Measurements from ENCODE around the gene KRTAP6-1.

KRTAP6-1 gene

DNA sequence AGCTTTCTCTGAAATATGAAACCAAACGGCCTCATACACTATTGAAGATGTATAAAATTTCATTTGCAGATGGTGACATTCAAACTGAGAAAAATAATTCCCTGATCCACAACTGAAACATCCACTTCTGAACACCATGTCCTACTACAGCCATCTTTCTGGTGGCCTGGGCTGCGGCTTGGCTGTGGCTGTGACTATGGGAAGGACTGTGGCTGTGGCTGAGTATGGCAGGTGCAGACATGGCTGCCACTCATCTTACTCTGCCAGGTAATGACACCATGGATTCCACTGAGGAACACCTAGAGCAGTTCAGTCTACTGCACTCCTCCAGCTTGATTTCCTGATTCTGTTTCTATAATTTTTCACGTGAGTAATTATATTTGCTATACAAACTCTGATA, 6.8 kb upstream of the KRTAP6-1 start, which contains the start of gene KRTAP20-4:
KRTAP20-4 (plus strand) TSS at position 106 of the 400 bp plus-strand sequence.
- Histone ChIP-seq H3K9me3 (ENCODE audit: severe bottlenecking) (no peaks in the 10 kb centered on the region), H3K4me1 (ENCODE audit: insufficient read depth, poor library complexity, severe bottlenecking) (peaks cover 23% of the 10 kb centered on the region), H3K27ac (ENCODE audit: poor library complexity, severe bottlenecking) (peak within 1 kb of the TSS; percentile 86), H3K36me3 (ENCODE audit: low read depth) (no peaks in the 10 kb centered on the region), H3K27me3 (ENCODE audit: insufficient read depth, poor library complexity, severe bottlenecking) (no peaks in the 10 kb centered on the region), H3K4me3 (ENCODE audit: severe bottlenecking) (no peak within 1 kb of the TSS)
- TF ChIP-seq, protein P1, sequence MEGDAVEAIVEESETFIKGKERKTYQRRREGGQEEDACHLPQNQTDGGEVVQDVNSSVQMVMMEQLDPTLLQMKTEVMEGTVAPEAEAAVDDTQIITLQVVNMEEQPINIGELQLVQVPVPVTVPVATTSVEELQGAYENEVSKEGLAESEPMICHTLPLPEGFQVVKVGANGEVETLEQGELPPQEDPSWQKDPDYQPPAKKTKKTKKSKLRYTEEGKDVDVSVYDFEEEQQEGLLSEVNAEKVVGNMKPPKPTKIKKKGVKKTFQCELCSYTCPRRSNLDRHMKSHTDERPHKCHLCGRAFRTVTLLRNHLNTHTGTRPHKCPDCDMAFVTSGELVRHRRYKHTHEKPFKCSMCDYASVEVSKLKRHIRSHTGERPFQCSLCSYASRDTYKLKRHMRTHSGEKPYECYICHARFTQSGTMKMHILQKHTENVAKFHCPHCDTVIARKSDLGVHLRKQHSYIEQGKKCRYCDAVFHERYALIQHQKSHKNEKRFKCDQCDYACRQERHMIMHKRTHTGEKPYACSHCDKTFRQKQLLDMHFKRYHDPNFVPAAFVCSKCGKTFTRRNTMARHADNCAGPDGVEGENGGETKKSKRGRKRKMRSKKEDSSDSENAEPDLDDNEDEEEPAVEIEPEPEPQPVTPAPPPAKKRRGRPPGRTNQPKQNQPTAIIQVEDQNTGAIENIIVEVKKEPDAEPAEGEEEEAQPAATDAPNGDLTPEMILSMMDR (IDR thresholded peaks at IDR 0.05; ENCODE audit: poor library complexity, severe bottlenecking): no peak
- no peak for ATAC-seq (ENCODE audit: low read depth)
- no peak for DNase-seq (ENCODE audit: low spot score)

DNA sequence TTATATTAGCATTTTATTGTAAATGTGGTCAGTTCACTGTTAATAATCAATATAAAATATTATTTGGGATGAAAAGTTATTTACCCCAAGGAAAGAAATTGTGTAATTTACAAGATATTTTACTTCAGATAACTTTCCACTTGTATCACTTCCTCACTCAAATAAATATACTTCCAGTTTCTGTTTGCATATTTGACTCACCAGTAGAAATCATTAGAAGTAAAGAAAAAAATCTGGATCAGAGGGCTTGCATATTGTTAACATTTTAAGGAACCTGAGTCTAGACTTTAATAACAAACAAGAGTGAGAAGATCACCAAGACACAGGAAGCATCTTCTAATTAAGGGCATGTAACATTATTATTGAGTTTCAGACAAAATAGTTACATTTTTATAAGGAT, 6.3 kb upstream of the KRTAP6-1 start:
- Histone ChIP-seq H3K27me3 (ENCODE audit: insufficient read depth, poor library complexity, severe bottlenecking) (no peaks in the 10 kb centered on the region), H3K9me3 (ENCODE audit: severe bottlenecking) (no peaks in the 10 kb centered on the region), H3K36me3 (ENCODE audit: low read depth) (no peaks in the 10 kb centered on the region), H3K4me1 (ENCODE audit: insufficient read depth, poor library complexity, severe bottlenecking) (peaks cover 23% of the 10 kb centered on the region), H3K4me3 (ENCODE audit: severe bottlenecking) (no peak overlapping the region), H3K27ac (ENCODE audit: poor library complexity, severe bottlenecking) (peak overlapping the region; percentile 86)
- TF ChIP-seq, protein P1 (IDR thresholded peaks at IDR 0.05; ENCODE audit: poor library complexity, severe bottlenecking): no peak
- ATAC-seq (ENCODE audit: low read depth): no peak
- DNase-seq (ENCODE audit: low spot score): no peak

DNA sequence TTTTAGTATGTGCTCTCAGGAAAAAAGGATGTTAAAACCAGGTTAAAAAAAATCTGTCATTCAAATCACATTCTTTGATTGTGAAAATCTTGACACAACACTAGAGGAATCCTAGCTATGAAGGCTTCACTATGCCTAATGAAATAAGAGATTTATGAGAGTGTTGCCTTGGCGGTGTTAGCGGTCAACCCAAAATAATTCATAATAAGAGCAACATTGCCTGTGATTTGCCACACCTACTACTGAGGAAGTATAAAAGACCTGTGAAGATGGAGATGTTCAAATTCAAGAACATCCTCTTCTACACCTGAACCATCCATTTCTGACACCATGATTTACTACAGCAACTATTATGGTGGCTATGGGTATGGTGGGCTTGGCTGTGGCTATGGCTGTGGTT, 2.4 kb upstream of the KRTAP6-1 start, which contains the start of gene KRTAP20-1:
KRTAP20-1 (plus strand) TSS at position 301 of the 400 bp plus-strand sequence; CDS start at position 331, 30 bp downstream.
- ATAC-seq (ENCODE audit: low read depth): no peak
- no peak for DNase-seq (ENCODE audit: low spot score)
- Histone ChIP-seq H3K4me3 (ENCODE audit: severe bottlenecking) (no peak within 1 kb of the TSS), H3K9me3 (ENCODE audit: severe bottlenecking) (no peaks in the 10 kb centered on the region), H3K4me1 (ENCODE audit: insufficient read depth, poor library complexity, severe bottlenecking) (peaks cover 10% of the 10 kb centered on the region), H3K27me3 (ENCODE audit: insufficient read depth, poor library complexity, severe bottlenecking) (no peaks in the 10 kb centered on the region), H3K27ac (ENCODE audit: poor library complexity, severe bottlenecking) (no peak within 1 kb of the TSS), H3K36me3 (ENCODE audit: low read depth) (no peaks in the 10 kb centered on the region)
- TF ChIP-seq, protein P1 (IDR thresholded peaks at IDR 0.05; ENCODE audit: poor library complexity, severe bottlenecking): no peak

DNA sequence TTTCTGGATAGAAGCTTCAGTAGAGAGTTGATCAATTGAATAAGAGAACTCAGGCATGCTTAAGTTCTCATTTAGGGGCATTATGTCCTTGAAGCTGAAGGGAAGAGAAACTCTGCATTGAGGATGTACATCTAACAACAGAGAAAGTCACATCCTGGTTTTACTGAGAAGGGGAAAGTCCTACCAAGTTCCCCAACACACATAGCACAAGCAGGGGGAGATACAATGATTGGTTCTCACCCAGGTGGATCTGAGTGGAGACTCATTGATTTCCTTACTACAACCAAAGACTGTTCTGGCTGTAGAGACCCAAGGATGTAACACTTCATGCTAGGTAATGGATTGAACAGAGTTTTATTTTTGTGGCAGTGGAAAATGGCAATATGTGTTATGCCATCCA, 1.5 kb upstream of the KRTAP6-1 start:
- Histone ChIP-seq H3K4me3 (ENCODE audit: severe bottlenecking) (no peak overlapping the region), H3K27me3 (ENCODE audit: insufficient read depth, poor library complexity, severe bottlenecking) (no peaks in the 10 kb centered on the region), H3K27ac (ENCODE audit: poor library complexity, severe bottlenecking) (no peak overlapping the region), H3K36me3 (ENCODE audit: low read depth) (no peaks in the 10 kb centered on the region), H3K4me1 (ENCODE audit: insufficient read depth, poor library complexity, severe bottlenecking) (peaks cover 6% of the 10 kb centered on the region), H3K9me3 (ENCODE audit: severe bottlenecking) (no peaks in the 10 kb centered on the region)
- TF ChIP-seq, protein P1 (IDR thresholded peaks at IDR 0.05; ENCODE audit: poor library complexity, severe bottlenecking): no peak
- DNase-seq (ENCODE audit: low spot score) (no peak), ATAC-seq (ENCODE audit: low read depth) (no peak)

DNA sequence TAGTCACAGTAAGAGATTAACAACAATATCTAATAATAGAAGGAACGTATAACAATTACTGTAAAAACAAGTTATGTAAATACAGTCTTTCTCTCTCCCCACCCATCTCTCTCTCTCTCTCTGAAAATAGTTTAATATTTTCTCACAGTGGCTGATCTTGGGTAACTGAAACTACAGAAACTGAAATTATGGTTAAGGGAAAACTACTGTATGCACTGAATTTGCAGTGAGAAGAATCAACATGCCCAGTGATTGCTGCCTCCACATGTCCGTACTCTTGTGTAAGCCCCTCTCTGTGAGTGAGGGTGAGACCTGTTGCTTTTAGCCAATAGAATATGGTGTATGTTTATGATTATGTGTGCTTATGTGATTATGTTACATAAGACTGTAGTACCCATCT, 1.6 kb downstream of the KRTAP6-1 start:
- Histone ChIP-seq H3K27ac (ENCODE audit: poor library complexity, severe bottlenecking) (no peak overlapping the region), H3K4me3 (ENCODE audit: severe bottlenecking) (no peak overlapping the region), H3K9me3 (ENCODE audit: severe bottlenecking) (no peaks in the 10 kb centered on the region), H3K4me1 (ENCODE audit: insufficient read depth, poor library complexity, severe bottlenecking) (no peaks in the 10 kb centered on the region), H3K27me3 (ENCODE audit: insufficient read depth, poor library complexity, severe bottlenecking) (no peaks in the 10 kb centered on the region), H3K36me3 (ENCODE audit: low read depth) (no peaks in the 10 kb centered on the region)
- ATAC-seq (ENCODE audit: low read depth) (no peak), DNase-seq (ENCODE audit: low spot score) (no peak)
- TF ChIP-seq, protein P1 (IDR thresholded peaks at IDR 0.05; ENCODE audit: poor library complexity, severe bottlenecking): no peak

Data from RWPE2 (cell line).